ENCODE results near the gene KAT8. TPM values are rescaled to one million over a fixed set of nuclear protein-coding genes. Genes with fewer than 3 reads are reported as not detected.
A peak's percentile ranks its signal among the peaks of the same experiment; 100 is the strongest.

Gene KAT8
- total RNA-seq, 4 donors from 2014 or later = 62.3 to 100 (median 69.8) TPM

- peak; percentile 95 to 97 for DNase-seq (ENCODE audit: low spot score in 2 of 2)
- H3K4me1 ChIP-seq = peaks cover 42% of the 10 kb centered on the region
- 0% methylated on average over 33 of the region's 69 CpGs for WGBS
Measured at GRCh38 chr16:31179747-31180459, 62.4 kb downstream of the KAT8 start, which contains the start of gene FUS. Gene FUS (plus strand): TSS chr16:31180139. CDS start chr16:31180215, 76 bp downstream.

More at GRCh38 chr16:31179747-31180459, 62.4 kb downstream of the KAT8 start, which contains the start of gene FUS:
- peaks cover 26% of the 10 kb centered on the region for H3K36me3 ChIP-seq
- H3K4me3 ChIP-seq = peak within 1 kb of the TSS; percentile 96
- H3K27me3 ChIP-seq = no peaks in the 10 kb centered on the region
- H3K27ac ChIP-seq = peak within 1 kb of the TSS; percentile 99
- H3K9me3 ChIP-seq = no peaks in the 10 kb centered on the region
- TF ChIP-seq POLR2AphosphoS5 (IDR thresholded peaks at IDR 0.05) (peak; percentile 100), POLR2A (IDR thresholded peaks at IDR 0.05) (peak; percentile 99 to 100), EP300 (IDR thresholded peaks at IDR 0.05) (no peak)
- TF ChIP-seq, protein P1, sequence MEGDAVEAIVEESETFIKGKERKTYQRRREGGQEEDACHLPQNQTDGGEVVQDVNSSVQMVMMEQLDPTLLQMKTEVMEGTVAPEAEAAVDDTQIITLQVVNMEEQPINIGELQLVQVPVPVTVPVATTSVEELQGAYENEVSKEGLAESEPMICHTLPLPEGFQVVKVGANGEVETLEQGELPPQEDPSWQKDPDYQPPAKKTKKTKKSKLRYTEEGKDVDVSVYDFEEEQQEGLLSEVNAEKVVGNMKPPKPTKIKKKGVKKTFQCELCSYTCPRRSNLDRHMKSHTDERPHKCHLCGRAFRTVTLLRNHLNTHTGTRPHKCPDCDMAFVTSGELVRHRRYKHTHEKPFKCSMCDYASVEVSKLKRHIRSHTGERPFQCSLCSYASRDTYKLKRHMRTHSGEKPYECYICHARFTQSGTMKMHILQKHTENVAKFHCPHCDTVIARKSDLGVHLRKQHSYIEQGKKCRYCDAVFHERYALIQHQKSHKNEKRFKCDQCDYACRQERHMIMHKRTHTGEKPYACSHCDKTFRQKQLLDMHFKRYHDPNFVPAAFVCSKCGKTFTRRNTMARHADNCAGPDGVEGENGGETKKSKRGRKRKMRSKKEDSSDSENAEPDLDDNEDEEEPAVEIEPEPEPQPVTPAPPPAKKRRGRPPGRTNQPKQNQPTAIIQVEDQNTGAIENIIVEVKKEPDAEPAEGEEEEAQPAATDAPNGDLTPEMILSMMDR (IDR thresholded peaks at IDR 0.05) = no peak

Other genes with a start within 250 kb of the KAT8 start
- gene BCL7C, start 223.6 kb upstream of the KAT8 start, total RNA-seq = 10 to 100 TPM; 32.3 to 47.2 (median 43.9) TPM
- gene CTF1, start 221.1 kb upstream of the KAT8 start, total RNA-seq = 1 to 10 TPM in 1 of 4 donors, under 1 TPM in 3; 0.30 to 1.3 (median 0.71) TPM
- gene FBXL19, start 194.1 kb upstream of the KAT8 start, total RNA-seq = 10 to 100 TPM; 21.7 to 28.7 (median 24.5) TPM
- gene ORAI3, start 168.6 kb upstream of the KAT8 start, total RNA-seq = 10 to 100 TPM; 25.7 to 41.0 (median 32.7) TPM
- 10 to 100 TPM; 12.5 to 14.7 (median 13.7) TPM for gene SETD1A, start 159.9 kb upstream of the KAT8 start, total RNA-seq
- gene HSD3B7, start 132.5 kb upstream of the KAT8 start, total RNA-seq = 10 to 100 TPM; 13.2 to 20.8 (median 16.0) TPM
- gene STX1B, start 107.0 kb upstream of the KAT8 start, total RNA-seq = 1 to 10 TPM in 2 of 4 donors, under 1 TPM in 2; 0.55 to 3.5 (median 2.0) TPM
- gene STX4, start 84.1 kb upstream of the KAT8 start, total RNA-seq = 100 to 1,000 TPM in 1 of 4 donors, 10 to 100 TPM in 3; 32.5 to 118 (median 47.8) TPM
- 10 to 100 TPM in 3 of 4 donors, 1 to 10 TPM in 1; 9.0 to 15.9 (median 12.6) TPM for gene ZNF668, start 43.4 kb upstream of the KAT8 start, total RNA-seq
- gene ZNF646, start 43.2 kb upstream of the KAT8 start, total RNA-seq = 10 to 100 TPM; 19.2 to 31.7 (median 26.8) TPM
- gene PRSS53, start 28.7 kb upstream of the KAT8 start, total RNA-seq = 1 to 10 TPM; 2.0 to 10.0 (median 5.1) TPM
- 10 to 100 TPM; 53.8 to 79.3 (median 68.0) TPM for gene VKORC1, start 22.9 kb upstream of the KAT8 start, total RNA-seq
- 10 to 100 TPM; 51.0 to 63.2 (median 58.2) TPM for gene BCKDK, start 9.3 kb upstream of the KAT8 start, total RNA-seq
- 100 to 1,000 TPM in 3 of 4 donors, 10 to 100 TPM in 1; 46.3 to 168 (median 140) TPM for gene PRSS8, start 18.1 kb downstream of the KAT8 start, total RNA-seq
- gene PRSS36, start 32.4 kb downstream of the KAT8 start, total RNA-seq = 10 to 100 TPM in 2 of 4 donors, 1 to 10 TPM in 2; 2.2 to 17.8 (median 8.4) TPM
- 100 to 1,000 TPM in 1 of 4 donors, 10 to 100 TPM in 3; 52.5 to 121 (median 58.9) TPM for gene FUS, start 62.5 kb downstream of the KAT8 start, total RNA-seq
- 100 to 1,000 TPM in 3 of 4 donors, 10 to 100 TPM in 1; 43.8 to 162 (median 121) TPM for gene PYCARD, start 85.1 kb downstream of the KAT8 start, total RNA-seq
- under 1 TPM in 2 of 4 donors, not detected in 2; 0.15 to 0.17 TPM for gene TRIM72, start 96.5 kb downstream of the KAT8 start, total RNA-seq
- gene PYDC1, start 99.5 kb downstream of the KAT8 start, total RNA-seq = 10 to 100 TPM in 2 of 4 donors, 1 to 10 TPM in 1, not detected in 1; 4.2 to 17.7 (median 13.8) TPM
- 10 to 100 TPM in 1 of 4 donors, 1 to 10 TPM in 2, under 1 TPM in 1; 0.98 to 14.4 (median 3.8) TPM for gene ITGAM, start 142.3 kb downstream of the KAT8 start, total RNA-seq
- 1 to 10 TPM in 3 of 4 donors, not detected in 1; 1.1 to 2.0 (median 1.2) TPM for gene ITGAX, start 237.5 kb downstream of the KAT8 start, total RNA-seq

All from suprapubic skin (tissue), 4 donors.